COLO829 (cell line): ENCODE data around the gene ANKH.
"Not testable (repeated sequence)": the region's sequence is repeated elsewhere in the genome, so short reads cannot be mapped to it uniquely, and the experiment has no call there.

Experiments
- DNase-seq: peaks from one replicate; pipeline ENCODE4 v3.0.0; 2012; ENCODE audit warnings: low spot score

Gene ANKH

DNA sequence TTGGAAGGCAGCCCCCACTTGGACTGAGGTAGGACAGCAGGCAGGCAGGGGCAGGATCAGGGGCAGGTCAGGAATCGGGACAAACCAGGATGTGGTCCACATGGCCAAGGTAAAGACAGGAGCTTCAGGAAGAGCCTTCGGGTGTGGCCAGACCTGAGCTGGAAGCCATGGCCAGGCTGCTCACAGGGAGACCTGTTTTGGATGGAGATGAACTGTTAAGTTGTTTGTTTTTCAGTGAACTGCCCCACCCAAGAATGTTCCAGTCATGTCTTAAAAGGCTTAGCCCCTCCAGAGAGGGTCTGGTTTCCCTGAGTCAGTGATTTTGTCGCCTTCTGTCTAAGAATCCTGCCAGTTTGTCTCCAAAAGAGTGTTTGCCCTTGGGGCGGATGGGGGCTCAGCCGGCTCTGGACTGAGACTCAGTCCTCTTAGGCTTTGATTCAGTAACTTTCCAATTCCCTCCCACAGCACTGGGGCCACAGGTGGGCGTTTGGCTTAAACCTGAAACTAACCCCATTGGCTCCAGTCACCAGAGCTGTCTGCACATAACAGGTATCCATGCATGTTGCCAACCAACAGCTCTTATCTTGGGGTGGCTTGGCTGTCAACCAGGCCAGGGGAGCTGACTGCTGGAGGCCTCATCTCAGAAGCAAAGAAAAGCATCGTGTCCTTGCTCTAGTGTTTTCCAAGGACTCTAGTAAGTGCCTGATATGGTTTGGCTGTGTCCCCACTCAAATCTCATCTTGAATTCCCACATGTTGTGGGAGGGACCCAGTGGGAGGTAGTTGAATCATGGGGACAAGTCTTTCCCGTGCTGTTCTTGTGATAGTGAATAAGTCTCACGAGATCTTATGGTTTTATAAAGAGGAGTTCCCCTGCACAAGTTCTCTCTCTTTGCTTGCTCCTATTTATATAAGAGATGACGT is 11.3 kb upstream of the ANKH start:
- no peak for DNase-seq

DNA sequence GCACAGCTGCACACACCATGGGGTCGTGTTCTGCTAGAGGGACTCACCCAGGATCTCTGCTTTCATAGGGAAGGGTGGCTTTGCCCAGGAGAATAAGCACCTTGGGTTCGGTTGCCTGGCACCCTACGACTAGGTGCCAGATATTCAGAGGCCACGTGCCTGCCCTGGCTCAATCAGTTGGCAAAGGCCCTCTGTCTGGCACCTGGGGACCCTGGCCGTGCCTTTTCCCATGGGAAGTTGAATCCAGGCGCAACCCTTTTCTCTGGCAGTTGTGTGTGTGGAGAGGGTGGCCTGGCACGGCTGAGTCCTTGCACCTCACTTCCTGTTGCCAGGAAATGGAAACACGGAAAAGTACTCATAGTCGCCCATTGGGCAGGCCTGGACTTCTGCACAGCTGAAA is 10.2 kb upstream of the ANKH start:
- no peak for DNase-seq

DNA sequence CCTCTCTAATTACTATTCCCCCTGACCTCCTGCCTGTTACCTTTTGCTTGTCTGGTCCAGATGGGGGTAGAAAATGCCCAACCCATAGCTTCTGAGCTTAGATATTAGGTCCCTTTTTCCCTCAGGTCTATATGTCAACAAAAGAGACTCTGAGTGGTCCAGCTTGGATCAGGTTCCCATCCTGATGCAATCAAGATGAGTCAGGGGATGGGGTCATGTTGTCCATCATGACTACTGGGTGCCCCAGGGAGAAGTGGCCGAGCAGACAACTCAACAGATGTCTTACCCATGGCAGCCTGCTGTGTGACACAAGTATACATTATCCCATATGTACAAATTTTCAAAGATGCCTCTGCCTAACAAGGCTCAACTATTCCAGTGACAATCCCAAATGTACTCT is 9.1 kb upstream of the ANKH start:
- DNase-seq, result no peak

DNA sequence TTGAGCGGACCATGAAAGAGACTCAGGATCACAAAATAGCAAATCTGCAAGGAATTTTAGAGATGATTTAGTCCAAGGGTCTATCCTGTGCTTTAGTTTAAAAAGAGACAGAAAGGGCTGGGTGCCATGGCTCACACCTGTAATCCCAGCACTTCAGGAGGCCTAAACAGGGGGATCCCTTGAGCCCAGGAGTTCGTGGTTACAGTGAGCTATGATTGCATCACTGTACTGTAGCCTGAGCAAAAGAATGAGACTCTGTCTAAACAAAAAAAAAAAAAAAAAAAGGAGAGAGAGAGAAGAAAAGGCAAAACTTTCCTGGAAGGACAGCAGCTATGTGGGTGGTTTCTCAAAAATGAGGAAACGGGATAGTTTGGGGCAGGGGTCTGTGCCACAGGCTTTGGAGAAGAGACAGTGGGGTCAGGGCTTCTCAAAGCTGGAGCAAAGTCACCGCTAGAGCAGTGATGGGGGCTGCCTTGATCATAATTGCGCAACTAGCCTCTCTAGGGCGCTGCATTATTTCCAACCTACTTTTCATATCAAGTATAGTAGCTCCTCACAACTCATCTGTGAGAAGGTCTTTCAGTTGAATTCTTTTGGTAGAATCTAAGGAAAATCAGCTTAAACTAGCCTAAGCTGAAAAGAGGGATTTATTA is 8.5 kb upstream of the ANKH start:
- no peak for DNase-seq

DNA sequence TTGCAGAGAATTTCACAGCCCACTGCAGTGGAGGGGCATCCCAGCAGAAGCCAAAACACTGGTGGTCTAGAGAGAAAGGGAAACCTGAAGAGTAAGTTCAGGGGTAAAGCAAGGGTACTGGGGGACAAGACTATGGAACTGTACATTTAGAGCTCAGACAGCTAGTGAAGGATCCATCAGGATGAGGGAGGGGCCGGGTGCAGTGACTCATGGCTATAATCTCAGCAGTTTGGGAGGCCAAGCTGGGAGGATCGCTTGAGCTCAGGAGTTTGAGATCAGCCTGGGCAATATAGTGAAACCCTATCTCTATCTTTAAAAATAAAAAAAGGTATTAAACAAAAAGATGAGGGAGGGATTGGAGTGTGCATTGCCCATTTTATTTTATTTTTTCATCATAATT is 7.8 kb upstream of the ANKH start:
- DNase-seq, result no peak

DNA sequence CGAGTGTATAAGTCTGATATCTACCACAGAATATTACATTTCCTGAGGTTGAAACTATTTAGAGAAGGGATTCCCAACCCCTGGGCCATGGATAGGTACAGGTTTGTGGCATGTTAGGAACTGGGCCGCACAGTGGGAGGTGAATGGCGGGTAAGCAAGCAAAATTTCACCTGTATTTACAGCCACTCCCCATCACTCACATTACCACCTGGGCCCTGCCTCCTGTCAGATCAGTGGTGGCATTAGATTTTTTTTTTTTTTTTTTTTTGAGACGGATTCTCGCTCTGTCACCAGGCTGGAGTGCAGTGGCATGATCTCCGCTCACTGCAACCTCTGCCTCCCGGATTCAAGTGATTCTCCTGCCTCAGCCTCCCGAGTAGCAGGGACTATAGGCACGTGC is 6.6 kb upstream of the ANKH start:
- DNase-seq, result not testable (repeated sequence)

DNA sequence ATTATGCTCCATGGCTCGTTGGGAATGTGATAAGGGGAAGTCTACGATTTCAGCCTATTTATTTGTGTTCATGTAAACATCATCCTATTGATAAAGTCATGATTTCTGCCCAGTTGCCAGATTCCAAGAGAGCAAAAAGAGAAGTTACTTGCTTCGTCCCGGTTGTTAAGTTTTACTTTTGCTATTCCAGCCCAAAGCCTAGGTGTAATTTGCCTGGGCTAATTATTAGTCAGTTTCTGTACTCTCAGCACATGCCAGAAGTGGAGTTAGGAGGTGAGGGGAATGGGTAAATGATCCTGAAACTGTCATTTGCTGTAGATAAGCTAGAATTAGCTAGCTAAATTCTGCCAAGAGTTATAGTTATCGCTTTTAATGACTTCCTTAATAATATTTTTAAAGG is 4.5 kb upstream of the ANKH start:
- DNase-seq, result no peak

DNA sequence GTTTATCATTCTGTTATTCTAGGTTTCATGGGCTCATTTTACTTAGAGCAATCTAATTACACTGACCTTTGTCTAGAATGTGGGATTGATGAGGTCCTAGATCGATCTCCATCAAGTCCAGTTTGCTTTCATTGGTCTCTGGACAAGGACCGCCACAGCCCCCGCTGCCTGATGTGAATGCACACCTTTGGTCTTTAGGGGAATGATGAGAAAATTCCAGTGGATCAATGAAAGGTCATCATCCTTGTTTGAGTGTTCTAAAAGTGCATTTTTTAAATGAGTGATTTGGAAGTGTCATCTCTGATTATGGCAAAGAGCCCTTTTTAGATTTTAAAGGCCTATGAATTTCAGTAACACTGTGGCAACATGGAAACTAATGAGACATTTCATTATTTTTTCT is 2.2 kb upstream of the ANKH start:
- DNase-seq, result no peak

DNA sequence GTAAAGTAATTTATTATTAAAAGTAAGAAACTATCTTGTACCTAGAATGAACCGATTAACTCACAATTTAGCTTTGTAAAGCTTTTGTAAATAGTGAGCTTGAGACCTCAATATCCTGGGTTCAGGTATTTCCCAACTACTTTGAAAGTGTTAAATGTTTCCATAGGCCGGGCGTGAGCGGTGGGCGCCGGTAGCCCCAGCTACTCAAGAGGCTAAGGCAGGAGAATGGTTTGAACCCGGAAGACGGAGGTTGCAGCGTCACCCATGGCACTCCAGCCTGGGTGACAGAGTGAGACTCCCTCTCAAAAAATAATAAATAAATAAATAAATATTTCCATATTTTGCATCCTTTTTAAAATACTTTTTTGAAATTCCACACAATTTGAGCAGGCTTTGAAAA is 1.5 kb upstream of the ANKH start:
- no peak for DNase-seq

DNA sequence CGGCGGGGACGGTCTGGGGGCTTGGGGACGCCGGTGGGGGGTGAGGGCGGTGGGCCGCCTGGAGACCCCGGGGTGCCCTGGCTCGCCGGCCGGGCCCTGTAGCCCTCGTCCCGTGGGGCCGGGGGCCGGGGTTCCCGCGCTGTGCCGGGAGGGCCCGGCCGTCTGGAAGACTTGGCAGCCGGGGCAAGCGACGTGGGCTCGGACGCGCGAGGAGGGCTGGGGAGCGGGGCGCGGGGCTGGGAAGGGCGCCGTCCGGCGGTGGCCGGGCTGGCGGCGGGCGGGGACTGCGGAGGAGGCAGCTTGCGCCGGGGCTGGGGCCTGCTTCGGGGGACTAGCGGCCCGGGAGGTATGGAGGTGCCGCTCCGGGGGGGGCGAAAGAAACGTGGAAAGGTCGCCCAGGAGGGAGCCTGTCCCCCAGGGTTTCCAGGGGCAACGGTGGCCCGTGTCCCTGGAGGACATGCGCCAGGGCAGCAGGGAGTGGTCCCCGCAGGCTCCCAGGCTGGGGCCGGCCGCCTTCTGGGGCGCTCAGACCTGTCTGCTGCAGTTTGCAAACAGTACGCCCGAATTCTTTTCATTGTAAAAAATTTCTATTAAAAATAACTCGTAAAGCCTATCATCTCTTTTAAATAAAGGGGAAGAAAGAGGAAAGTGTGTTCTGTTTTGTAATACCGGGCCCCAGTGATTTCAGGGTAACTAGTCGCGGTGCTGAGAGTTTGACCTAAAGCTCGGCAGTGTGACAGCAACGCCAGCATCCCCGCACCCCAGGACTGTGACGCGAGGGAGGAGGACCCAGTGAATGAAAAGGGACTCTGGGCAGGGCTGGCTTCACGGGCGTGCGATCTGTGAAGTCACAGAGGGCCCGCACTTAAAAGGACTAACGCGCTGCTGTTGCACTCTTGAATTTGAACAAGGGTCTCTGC is 752 bp upstream of the ANKH start:
- no peak for DNase-seq

DNA sequence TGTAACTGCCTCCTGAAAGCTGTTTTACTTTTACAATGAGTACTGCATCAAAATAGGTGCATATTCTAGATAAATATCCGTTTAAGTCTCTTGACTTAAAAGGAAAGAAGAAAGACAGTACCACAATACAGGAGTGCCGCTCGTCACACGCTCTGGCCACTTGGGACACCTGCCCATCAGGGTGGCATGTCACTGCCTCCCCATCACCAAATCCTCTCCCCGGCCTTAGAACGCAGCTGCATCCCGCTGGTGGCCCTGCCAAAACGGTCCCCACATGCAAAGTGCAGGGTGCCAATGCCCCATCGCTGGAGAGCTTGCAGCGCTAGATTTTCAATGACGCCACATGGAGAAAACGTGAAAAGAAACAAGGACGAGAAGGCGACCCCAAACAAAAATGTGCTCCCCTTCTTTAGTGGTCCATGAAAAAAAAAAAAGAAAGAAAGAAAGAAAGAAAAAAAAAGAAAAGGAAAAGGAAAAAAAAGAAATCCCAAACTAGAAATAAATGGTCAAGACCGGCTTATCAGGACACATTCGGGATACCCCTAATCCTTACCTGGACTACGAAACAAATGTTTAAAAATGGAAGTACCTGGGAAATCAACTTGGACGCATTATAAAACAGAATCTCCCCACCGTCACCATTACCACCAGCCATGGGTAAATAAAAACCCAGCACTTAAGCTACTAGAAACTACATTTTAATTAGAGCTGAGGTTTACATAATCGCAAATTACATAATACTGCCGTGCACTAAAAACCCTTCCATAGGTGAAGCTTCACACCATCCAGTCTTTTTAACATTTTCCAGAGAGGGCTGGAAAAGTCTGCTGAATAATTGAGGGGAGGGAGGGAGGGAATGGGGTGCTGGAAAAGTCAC is 1.0 kb downstream of the ANKH start:
- no peak for DNase-seq

DNA sequence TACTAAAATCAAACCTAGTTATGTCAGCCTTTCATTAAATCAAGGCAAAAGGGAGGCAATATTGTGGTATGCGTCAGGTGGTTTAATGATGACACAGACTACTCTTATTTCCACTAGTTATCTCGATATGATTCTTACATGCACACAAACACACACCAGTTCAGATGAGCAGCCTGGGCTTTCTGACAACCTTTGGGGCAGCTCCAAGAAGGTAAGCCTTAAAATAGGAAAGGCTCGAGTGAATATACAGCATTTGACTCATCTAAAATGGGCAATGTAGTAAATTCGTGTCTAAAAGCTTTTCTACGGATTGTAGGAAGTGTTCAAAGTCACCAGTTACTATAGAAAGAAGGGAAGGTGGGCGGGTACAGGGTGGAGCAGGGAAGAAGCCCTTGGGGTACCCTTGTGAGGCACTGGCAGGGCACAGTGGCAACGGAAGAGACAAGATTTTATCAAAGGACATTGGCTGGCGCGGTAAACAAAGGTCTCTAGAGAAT is 1.9 kb downstream of the ANKH start:
- no peak for DNase-seq

DNA sequence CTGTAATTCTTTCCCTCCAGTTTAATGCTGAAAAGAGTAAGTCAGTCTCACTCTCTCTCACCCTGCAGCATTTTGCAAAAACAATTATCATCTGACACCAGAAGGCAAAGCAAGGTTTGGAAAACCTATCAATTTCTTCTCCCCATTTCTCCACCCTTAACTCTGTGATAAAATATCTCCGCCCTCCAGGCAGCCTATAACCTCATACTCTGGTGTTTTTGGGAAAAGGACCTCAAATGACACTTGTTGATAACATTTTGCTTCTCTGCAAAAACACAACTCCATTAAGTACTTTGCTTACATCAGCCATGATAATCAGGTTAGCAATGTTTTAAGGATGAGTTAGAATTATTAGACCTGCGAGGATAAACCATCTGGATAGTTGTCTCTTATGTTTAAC is 2.3 kb downstream of the ANKH start:
- DNase-seq, result no peak

DNA sequence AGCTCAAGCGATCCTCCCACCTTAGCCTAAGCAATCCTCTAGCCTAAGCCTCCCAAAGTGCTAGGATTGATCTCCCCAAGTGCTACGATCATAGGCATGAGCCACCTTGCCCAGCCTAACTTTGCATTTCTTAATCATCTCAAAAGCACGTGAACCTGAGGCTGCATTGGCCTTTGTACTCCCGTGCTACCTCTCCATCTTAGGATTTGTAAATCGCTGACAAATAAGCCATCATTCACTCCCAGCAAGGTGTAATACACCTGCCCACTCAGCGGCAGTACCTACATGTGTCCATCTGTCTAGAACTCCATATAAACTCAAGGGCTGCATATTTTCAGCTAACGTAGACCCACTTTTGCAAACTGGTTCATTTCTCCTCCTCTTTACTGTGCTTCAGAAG is 2.8 kb downstream of the ANKH start:
- DNase-seq, result no peak

DNA sequence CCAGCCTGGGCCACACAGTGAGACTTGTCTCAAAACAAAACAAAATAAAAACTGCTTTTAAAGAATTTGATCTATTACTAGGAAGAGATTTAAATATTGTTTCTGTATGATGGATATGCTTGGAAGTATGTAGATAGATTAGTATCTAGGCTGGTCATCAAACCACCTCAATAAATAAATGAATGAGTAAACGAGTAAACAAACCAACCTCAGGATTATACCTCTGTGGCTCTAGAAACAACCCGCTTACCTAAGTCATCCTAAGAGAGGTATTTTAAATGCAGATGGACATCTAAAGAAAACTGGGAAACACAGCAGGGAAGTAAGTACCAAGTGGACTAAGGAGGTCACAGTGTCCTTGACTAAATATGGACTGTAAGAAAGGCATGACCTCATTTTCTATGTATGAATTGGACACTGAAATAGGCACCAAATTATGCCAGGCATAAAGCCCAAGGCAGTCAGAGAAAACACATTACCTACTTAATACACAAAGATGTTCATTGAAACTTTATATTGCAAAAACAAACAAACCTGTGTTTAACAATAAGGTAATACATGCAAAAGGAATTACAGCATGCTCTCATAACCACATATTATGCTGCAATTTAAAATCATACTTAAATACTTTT is 7.3 kb downstream of the ANKH start:
- no peak for DNase-seq

DNA sequence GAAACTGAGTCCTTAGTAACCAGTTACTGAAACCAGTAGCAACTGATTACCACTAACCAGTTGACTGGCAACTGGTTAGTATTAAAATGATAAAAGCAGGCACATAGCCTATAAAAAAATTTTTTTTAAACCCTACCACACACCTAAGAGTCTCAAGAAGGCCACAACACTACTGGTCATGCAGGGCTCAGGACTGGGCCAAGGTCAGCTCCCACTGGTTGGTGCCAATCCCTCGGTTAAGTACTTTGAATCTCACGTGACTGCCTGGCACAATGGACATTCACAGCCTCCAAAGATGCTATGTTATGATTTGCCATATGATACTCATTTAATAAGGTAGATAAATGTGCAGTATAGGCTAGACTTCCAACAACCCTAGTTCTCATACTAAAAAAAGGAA is 8.5 kb downstream of the ANKH start:
- DNase-seq, result no peak

DNA sequence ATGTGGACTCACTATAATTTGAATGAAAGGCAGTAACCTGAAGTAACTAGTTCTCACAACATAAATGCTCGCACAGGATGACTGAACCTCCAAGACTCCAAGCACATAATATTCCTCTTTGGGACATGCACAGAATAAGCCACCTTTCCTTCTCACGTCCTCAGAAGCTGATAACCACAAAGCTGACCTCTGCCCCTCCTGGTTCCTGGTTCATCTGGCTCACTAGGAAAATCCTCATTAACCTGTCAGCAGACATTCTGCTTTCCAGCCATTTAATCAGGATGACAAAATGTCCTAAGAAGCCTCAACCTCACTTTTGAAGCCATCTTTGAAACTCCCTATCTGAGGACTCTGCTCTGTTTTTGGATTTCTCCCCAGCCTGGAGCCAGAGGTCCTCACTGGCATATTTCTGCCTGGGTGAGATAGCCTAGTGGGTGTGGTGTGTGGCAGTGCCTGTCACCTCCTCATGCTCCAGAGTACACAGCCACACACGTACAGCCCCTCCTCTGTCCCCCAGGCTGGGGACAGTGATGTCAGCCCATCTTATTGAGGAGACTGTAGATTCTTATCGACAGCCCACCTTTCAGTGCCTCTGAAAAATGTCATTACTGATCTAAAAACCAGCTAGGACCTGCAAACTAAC is 10.3 kb downstream of the ANKH start:
- DNase-seq, result no peak

DNA sequence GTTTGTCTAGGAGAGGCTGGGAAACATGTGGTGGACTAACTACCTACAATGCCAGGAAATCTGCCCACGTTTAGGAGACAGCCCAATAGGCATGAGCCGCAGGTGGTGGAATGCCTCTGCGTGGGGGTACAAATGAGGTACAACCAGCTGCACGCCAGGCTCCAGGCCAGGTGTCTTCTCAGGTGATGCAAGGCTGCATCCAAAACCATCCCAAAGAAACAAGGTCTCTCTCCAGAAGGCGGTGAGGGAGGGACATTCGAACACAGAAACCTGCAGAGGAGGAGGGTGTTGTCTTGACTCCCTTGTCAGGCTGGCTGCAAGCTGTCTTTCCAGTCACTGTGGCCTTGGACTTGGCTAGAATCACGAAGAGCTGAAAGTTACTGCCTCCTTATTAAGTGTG is 11.6 kb downstream of the ANKH start:
- DNase-seq, result no peak

DNA sequence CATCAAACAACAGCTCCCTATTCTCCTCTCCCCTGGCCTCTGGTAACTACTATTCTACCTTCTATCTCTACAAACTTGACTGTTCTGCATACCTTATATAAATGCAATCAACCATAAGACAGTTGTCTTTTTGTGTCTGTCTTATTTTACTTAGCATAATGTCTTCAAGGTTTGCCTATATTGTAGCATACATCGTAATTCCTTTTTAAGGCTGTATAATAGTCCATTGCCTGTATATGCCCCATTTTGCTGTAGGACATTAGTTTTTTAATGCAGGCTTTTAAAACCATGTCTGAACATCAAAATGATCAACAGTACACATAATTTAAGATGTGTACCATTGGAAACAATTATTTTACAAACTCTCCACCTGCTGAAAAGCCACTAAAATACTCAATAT is 12.4 kb downstream of the ANKH start:
- DNase-seq, result no peak

DNA sequence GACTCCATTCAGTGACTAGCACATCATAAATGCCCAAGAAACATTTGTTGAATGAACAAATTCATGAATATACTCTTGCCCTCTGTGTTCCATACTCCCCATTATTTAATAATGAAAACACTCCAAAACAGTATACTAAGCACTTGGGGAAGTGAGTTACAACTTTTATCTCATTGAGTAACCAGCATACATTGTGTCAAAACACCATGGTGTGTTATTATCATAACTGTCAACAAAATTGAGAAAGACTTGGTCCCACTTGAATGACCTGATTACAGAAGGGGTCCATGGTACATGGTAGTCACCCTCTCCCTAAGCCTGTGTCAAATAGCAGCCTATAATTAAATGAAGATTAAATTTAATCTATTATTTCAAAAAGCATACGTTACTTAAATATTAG is 16.2 kb downstream of the ANKH start:
- DNase-seq, result no peak

DNA sequence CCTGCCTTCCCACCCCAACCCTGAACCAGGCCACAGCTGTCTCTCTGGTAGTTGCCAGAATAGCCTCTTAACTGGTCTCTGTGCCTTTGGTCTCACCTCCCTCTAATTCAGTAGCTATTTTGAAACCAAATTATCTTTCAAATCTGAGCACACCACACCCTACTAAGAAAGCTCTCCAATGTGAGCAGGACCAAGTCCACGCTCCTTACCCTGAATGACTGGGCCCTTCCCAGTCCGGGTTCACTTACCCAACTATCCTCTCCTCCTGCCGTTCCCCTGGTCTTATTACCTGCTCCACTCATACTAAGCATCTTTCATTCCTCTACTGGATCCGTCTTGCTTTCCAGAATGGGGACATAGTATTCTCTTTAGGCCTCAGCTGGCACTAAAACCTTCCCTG is 16.8 kb downstream of the ANKH start:
- DNase-seq, result no peak
